Fibroblast of skin of left biceps (primary cell): ENCODE results near the gene ZCCHC24.
A peak's percentile ranks its signal among the peaks of the same experiment; 100 is the strongest.

ENCODE experiments used
- DNase-seq, 2 experiments: peaks; one replicate each; pipeline ENCODE4 v3.0.0-alpha.2; 2013; ENCODE audit warnings: low read depth in 2 of 2

ZCCHC24 gene

GRCh38 chr10:79431891-79432831, 13.3 kb downstream of the ZCCHC24 start:
- peak; percentile 76 to 77 for DNase-seq

GRCh38 chr10:79431428-79431827, 14.0 kb downstream of the ZCCHC24 start:
- DNase-seq, result no peak

- no peak for DNase-seq
These were observed 14.5 kb downstream of the ZCCHC24 start for GRCh38 chr10:79430936-79431335.

- DNase-seq, result no peak
These were observed 15.0 kb downstream of the ZCCHC24 start for GRCh38 chr10:79430325-79430905.

- no peak for DNase-seq
These were observed 15.7 kb downstream of the ZCCHC24 start for GRCh38 chr10:79429751-79430150.

GRCh38 chr10:79427965-79428364, 17.5 kb downstream of the ZCCHC24 start:
- no peak for DNase-seq

- no peak for DNase-seq
These were observed 20.3 kb downstream of the ZCCHC24 start for GRCh38 chr10:79425074-79425532.

GRCh38 chr10:79424221-79425073, 21.0 kb downstream of the ZCCHC24 start:
- no peak for DNase-seq

- DNase-seq, result peak; percentile 88
These were observed 23.1 kb downstream of the ZCCHC24 start for GRCh38 chr10:79422178-79422892.

GRCh38 chr10:79420974-79421688, 24.3 kb downstream of the ZCCHC24 start:
- DNase-seq, result no peak

GRCh38 chr10:79418886-79419595, 26.4 kb downstream of the ZCCHC24 start:
- DNase-seq, result no peak

- DNase-seq, result no peak
These were observed 27.1 kb downstream of the ZCCHC24 start for GRCh38 chr10:79418274-79418673.

- DNase-seq, result no peak
These were observed 27.7 kb downstream of the ZCCHC24 start for GRCh38 chr10:79417731-79418130.

- no peak for DNase-seq
These were observed 28.2 kb downstream of the ZCCHC24 start for GRCh38 chr10:79417266-79417665.

GRCh38 chr10:79416578-79417255, 28.7 kb downstream of the ZCCHC24 start:
- DNase-seq, result no peak

GRCh38 chr10:79415736-79416577, 29.5 kb downstream of the ZCCHC24 start:
- no peak for DNase-seq

- no peak for DNase-seq
These were observed 30.7 kb downstream of the ZCCHC24 start for GRCh38 chr10:79414714-79415113.

- no peak for DNase-seq
These were observed 32.2 kb downstream of the ZCCHC24 start for GRCh38 chr10:79413196-79413595.

- no peak for DNase-seq
These were observed 32.9 kb downstream of the ZCCHC24 start for GRCh38 chr10:79412516-79412915.
